GM21786 (cell line): ENCODE measurements around the gene CERS1.

Source experiments
- ATAC-seq: cut with Tn5 transposase; IDR thresholded peaks from one replicate; pipeline ENCODE4 v1.9.1; 2021; ENCODE audit not compliant: unreplicated experiment

CERS1 gene

GRCh38 chr19:18899624-18900560, 3.9 kb upstream of the CERS1 start:
- no peak for ATAC-seq

- ATAC-seq: no peak
Observed at GRCh38 chr19:18898607-18899408, 2.9 kb upstream of the CERS1 start.

GRCh38 chr19:18898081-18898606, 2.2 kb upstream of the CERS1 start:
- no peak for ATAC-seq

GRCh38 chr19:18897094-18898029, 1.4 kb upstream of the CERS1 start:
- no peak for ATAC-seq

- no peak for ATAC-seq
Observed at GRCh38 chr19:18896421-18896841, 473 bp upstream of the CERS1 start.

GRCh38 chr19:18895038-18895823, 727 bp downstream of the CERS1 start:
- ATAC-seq: no peak

GRCh38 chr19:18894254-18895037, 1.5 kb downstream of the CERS1 start:
- ATAC-seq: no peak

- ATAC-seq: no peak
Observed at GRCh38 chr19:18893587-18894253, 2.2 kb downstream of the CERS1 start.

- no peak for ATAC-seq
Observed at GRCh38 chr19:18889949-18890745, 5.8 kb downstream of the CERS1 start.

GRCh38 chr19:18886972-18887371, 9.0 kb downstream of the CERS1 start:
- ATAC-seq: no peak

GRCh38 chr19:18883526-18884304, 12.2 kb downstream of the CERS1 start:
- no peak for ATAC-seq

GRCh38 chr19:18881491-18881890, 14.5 kb downstream of the CERS1 start:
- ATAC-seq: no peak

- ATAC-seq: no peak
Observed at GRCh38 chr19:18879579-18880373, 16.2 kb downstream of the CERS1 start.

GRCh38 chr19:18878858-18879578, 16.9 kb downstream of the CERS1 start:
- ATAC-seq: no peak

GRCh38 chr19:18878058-18878797, 17.7 kb downstream of the CERS1 start:
- ATAC-seq: no peak
